ENCODE data around the gene OAS2.
"Not testable (repeated sequence)": the region's sequence is repeated elsewhere in the genome, so short reads cannot be mapped to it uniquely, and the experiment has no call there.

Gene OAS2

DNA sequence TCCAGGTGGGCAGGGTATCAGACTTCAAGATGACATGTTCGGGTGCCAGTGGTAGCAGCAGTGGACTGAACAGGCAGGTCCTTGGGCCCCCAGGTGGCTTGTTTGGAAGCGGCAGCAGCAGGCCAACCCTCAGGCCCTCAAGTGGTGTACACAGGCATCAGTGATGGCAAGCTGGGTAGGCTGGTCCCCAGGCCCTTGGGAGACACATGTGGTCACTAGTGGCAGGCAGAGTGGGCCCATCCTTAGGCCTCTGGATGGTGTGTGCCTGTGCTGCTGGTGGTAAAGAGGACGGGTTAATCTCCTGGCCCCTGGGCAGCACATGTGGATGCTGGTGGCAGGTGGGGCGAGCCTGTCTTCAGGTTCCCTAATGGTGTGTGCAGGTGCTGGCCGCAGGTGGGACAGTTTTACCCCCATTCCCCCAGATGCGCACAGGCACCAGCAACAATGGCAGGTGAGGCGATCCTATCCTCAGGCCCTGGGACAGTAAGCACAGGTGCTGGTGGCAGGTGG, 8.0 kb downstream of the OAS2 start:
- TF ChIP-seq, protein P1, sequence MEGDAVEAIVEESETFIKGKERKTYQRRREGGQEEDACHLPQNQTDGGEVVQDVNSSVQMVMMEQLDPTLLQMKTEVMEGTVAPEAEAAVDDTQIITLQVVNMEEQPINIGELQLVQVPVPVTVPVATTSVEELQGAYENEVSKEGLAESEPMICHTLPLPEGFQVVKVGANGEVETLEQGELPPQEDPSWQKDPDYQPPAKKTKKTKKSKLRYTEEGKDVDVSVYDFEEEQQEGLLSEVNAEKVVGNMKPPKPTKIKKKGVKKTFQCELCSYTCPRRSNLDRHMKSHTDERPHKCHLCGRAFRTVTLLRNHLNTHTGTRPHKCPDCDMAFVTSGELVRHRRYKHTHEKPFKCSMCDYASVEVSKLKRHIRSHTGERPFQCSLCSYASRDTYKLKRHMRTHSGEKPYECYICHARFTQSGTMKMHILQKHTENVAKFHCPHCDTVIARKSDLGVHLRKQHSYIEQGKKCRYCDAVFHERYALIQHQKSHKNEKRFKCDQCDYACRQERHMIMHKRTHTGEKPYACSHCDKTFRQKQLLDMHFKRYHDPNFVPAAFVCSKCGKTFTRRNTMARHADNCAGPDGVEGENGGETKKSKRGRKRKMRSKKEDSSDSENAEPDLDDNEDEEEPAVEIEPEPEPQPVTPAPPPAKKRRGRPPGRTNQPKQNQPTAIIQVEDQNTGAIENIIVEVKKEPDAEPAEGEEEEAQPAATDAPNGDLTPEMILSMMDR (IDR thresholded peaks at IDR 0.05; ENCODE audit: low read depth, low read length), result no peak
- DNase-seq (ENCODE audit: extremely low read depth, low read depth), result no peak

DNA sequence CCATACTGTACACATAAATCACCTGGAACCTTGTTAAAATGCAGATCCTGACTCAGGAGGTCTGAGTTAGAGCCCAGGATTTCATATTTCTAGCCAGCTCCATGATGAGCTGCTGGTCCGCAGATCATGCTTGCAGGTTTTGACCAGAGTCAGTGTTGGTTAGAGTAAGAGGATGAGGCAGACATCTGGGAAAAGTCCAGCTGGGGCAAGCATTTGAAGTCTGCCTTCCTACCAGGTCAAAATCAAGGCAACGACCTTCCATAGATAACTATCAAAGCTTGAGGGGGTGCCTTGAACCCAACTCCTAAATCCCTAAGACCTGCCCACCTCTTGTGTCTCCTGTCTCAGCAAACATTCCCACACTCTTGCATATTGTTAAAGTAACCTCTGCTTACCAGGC, 9.2 kb downstream of the OAS2 start:
- no peak for DNase-seq (ENCODE audit: extremely low read depth, low read depth)
- TF ChIP-seq, protein P1 (IDR thresholded peaks at IDR 0.05; ENCODE audit: low read depth, low read length), result no peak

DNA sequence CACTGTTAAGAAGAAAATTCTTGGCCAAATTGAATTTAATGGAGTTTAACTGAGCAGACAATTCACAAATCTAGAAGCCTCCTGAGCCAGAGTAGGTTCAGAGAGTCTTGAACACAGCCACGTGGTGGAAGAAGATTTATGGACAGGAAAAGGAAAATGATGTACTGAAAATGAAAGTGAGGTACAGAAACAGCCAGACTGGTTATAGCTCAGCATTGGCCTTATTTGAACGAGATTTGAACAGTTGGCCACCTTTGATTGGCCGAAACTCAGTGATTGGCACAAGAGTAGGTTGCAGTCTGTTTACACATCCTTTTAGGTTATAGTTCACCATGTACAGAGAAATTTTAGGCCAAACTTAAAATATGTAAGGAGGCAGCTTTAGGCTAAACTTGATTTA, 9.9 kb downstream of the OAS2 start:
- TF ChIP-seq, protein P1 (IDR thresholded peaks at IDR 0.05; ENCODE audit: low read depth, low read length), result no peak

DNA sequence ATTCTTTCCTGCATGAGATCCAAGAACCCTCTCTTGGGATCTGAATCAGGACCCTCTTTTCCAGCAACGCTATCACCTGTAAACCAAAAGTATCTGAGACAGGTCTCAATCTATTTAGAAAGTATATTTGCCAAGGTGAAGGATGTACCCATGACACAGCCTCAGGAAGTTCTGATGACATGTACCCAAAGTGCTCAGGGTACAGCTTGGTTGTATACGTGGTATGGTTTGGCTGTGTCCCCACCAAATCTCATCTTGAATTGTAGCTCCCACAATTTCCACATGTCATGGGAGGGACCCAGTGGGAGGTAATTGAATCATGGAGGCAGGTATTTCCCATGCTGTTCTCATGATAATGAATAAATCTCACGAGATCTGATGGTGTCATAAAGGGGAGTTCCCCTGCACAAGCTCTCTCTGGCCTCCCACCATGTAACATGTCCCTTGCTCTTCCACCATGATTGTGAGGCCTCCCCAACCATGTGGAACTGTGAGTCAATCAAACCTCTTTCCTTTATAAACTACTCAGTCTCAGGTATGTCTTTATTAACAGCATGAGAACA, 10.6 kb downstream of the OAS2 start:
- DNase-seq (ENCODE audit: extremely low read depth, low read depth), result not testable (repeated sequence)

More for the DNA sequence above, 9.9 kb downstream of the OAS2 start:
- no peak for DNase-seq (ENCODE audit: extremely low read depth, low read depth)

DNA sequence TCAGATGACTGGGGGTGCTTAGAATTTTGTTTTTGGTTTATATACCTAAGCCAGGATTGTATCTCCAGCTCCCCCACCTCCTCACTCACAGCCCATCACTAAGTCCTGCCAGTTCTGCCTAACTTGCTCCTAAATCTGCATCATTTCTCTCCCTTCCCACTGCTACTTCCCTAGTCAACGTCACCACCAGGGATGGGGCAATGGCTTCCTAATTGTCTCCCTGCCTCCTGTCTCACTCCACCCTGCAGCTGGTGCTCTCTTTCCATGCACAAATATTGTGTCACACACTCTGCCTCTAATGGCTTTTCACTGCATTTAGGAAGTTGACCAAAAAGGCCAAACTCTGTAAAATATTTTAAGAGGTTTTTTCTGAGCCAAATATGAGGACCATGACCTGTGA, 11.5 kb downstream of the OAS2 start:
- TF ChIP-seq, protein P1 (IDR thresholded peaks at IDR 0.05; ENCODE audit: low read depth, low read length), result no peak
- no peak for DNase-seq (ENCODE audit: extremely low read depth, low read depth)

DNA sequence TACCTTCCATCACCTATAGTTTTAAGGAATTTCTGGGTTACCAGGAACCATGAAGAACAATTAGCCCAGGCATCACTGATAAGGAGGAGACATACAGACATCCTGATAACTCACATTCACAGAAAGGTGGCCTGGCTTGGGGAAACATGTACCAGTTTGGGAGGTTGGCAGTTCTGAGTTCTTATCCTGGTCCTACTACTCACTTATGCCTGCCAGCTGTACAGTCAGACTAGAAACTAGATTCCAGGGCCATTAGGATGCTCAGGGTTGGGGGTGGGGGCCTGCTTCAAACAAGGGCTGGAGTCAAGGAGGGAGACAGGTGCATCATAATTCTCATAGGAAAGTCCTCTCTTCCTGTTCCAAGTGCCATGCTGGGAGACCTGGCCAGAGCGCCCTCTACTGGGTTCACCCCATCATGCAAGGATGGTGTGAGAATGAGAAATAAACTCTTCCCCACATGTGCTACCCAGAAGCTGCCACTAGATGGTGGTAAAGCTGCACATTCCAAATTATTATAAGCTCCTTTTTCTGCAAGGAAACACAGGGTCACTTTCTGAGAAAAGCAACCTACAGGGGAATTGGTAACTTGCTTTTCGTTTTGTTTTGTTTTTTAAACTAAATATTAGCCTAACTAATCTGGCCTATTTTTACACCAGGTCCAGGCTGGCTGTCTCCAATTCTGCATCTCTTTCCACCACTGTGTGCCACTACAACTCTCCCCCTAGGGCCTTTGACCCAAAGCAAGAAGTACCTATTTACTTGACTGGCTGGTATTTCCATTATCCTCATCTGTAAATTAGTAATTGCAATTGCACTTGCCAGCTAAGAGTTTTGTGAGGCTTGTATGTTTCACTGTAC, 14.5 kb downstream of the OAS2 start:
- TF ChIP-seq, protein P1 (IDR thresholded peaks at IDR 0.05; ENCODE audit: low read depth, low read length), result peak; percentile 91
- no peak for DNase-seq (ENCODE audit: extremely low read depth, low read depth)

DNA sequence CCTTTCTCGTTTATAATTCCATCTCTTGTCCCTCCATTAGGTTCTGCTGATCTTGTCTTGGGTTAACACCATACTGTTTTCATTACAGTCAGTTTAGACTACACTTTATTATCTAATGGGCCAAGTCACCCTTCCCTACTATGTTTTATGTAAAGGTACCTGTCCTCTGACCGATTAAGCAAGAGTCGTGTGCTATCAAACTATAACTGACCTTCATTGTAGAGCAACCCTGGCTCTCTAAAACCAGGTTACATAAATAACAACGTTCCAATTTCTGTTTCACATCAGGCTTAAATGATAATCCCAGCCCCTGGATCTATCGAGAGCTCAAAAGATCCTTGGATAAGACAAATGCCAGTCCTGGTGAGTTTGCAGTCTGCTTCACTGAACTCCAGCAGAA, 16.7 kb downstream of the OAS2 start:
- TF ChIP-seq, protein P1 (IDR thresholded peaks at IDR 0.05; ENCODE audit: low read depth, low read length), result no peak
- DNase-seq (ENCODE audit: extremely low read depth, low read depth), result no peak

All from AG09319 (cell line).